Mononuclear cell (primary cell): ENCODE measurements around the gene TRIM4. TPM values are rescaled to one million over a fixed set of nuclear protein-coding genes. Genes with fewer than 3 reads are reported as not detected.

ENCODE experiments used
- total RNA-seq: library from RNA; depleted of rRNA; stranded (reverse); fragments of >200 nt; gene quantifications from one replicate; pipeline ENCODE4 v1.2.3, GENCODE V29; 2012

Gene TRIM4
- total RNA-seq, 1 donor = 23.2 TPM

Other genes starting within 250 kb of the TRIM4 start
- gene CYP3A5, start 239.5 kb downstream of the TRIM4 start, total RNA-seq = 0.10 TPM
- gene CYP3A7, start 184.3 kb downstream of the TRIM4 start, total RNA-seq = not detected
- not detected for gene CYP3A4, start 135.3 kb downstream of the TRIM4 start, total RNA-seq
- not detected for gene CYP3A43, start 91.5 kb downstream of the TRIM4 start, total RNA-seq
- gene OR2AE1, start 42.5 kb downstream of the TRIM4 start, total RNA-seq = not detected
- 0.63 TPM for gene GJC3, start 10.1 kb upstream of the TRIM4 start, total RNA-seq
- gene AZGP1, start 56.5 kb upstream of the TRIM4 start, total RNA-seq = not detected
- gene ZKSCAN1, start 96.1 kb upstream of the TRIM4 start, total RNA-seq = 41.3 TPM
- gene ZSCAN21, start 130.2 kb upstream of the TRIM4 start, total RNA-seq = 2.0 TPM
- 37.4 TPM for gene ZNF3, start 162.2 kb upstream of the TRIM4 start, total RNA-seq
- gene COPS6, start 169.4 kb upstream of the TRIM4 start, total RNA-seq = 18.4 TPM
- 33.8 TPM for gene MCM7, start 181.9 kb upstream of the TRIM4 start, total RNA-seq
- 2.8 TPM for gene AP4M1, start 182.1 kb upstream of the TRIM4 start, total RNA-seq
- 16.1 TPM for gene TAF6, start 199.8 kb upstream of the TRIM4 start, total RNA-seq
- 13.3 TPM for gene CNPY4, start 200.1 kb upstream of the TRIM4 start, total RNA-seq
- gene MBLAC1, start 207.4 kb upstream of the TRIM4 start, total RNA-seq = 1.5 TPM
- gene LAMTOR4, start 229.4 kb upstream of the TRIM4 start, total RNA-seq = 102 TPM
- gene TRAPPC14, start 239.2 kb upstream of the TRIM4 start, total RNA-seq = 19.1 TPM
- gene GAL3ST4, start 249.1 kb upstream of the TRIM4 start, total RNA-seq = 1.8 TPM